Activated CD8-positive, alpha-beta T cell treated with anti-CD3 and anti-CD28 coated beads for 36 hours (primary cell): ENCODE data around the gene DCUN1D2. TPM values are rescaled to one million over a fixed set of nuclear protein-coding genes. Genes with fewer than 3 reads are reported as not detected.

ENCODE experiments used
- ATAC-seq: fragments of 200-7000 bp; cut with Tn5 transposase; one replicate; pipeline ENCODE4 v1.10.0; 2021; ENCODE audit warnings: mild to moderate bottlenecking, moderate library complexity
- CTCF ChIA-PET: fragments of 350-600 bp; sonication (Branson Sonifier 250); formaldehyde crosslinking; loops from one replicate; lab custom pipeline; 2021; ENCODE audit warnings: antibody characterized with exemption; lab: Charles Lee
- POLR2A ChIA-PET: fragments of 350-600 bp; sonication (Branson Sonifier 250); formaldehyde crosslinking; loops from one replicate; lab custom pipeline; 2021; ENCODE audit warnings: antibody characterized with exemption; lab: Charles Lee
- DNase-seq: peaks from one replicate; pipeline ENCODE4 v3.0.0-alpha.2; 2020
- H3K27ac Mint-ChIP-seq: one replicate; pipeline ENCODE4 v1.8.0; 2021; ENCODE audit warnings: mild to moderate bottlenecking, mixed read lengths
- H3K27me3 Mint-ChIP-seq: one replicate; pipeline ENCODE4 v1.8.0; 2021; ENCODE audit warnings: mixed read lengths
- H3K36me3 Mint-ChIP-seq: one replicate; pipeline ENCODE4 v1.8.0; 2021; ENCODE audit warnings: low read depth, mixed read lengths
- H3K4me1 Mint-ChIP-seq: one replicate; pipeline ENCODE4 v1.8.0; 2021; ENCODE audit warnings: low read depth, mixed read lengths
- H3K4me3 Mint-ChIP-seq: one replicate; pipeline ENCODE4 v1.8.0; 2021; ENCODE audit warnings: mild to moderate bottlenecking, moderate library complexity, mixed read lengths
- H3K9me3 Mint-ChIP-seq: one replicate; pipeline ENCODE4 v1.8.0; 2021; ENCODE audit warnings: mixed read lengths
- intact Hi-C: fragments of 100-400 bp; cut with micrococcal nuclease; formaldehyde crosslinking; loops from one replicate; pipeline ENCODE4 v1.10.0; 2022
- total RNA-seq, 2 experiments: library from RNA; stranded (reverse); gene quantifications; one replicate each; pipeline ENCODE4 v1.2.3, GENCODE V29; 2021
- TF ChIP-seq, protein P1 (sequence below): fragments of 200-600 bp; IDR thresholded peaks from one replicate; pipeline ENCODE4 v1.8.0; 2022; ENCODE audit warnings: antibody characterized with exemption, mild to moderate bottlenecking

Gene DCUN1D2
- total RNA-seq, 2 experiments from 2014 or later = 13.4 to 14.7 TPM

DNA sequence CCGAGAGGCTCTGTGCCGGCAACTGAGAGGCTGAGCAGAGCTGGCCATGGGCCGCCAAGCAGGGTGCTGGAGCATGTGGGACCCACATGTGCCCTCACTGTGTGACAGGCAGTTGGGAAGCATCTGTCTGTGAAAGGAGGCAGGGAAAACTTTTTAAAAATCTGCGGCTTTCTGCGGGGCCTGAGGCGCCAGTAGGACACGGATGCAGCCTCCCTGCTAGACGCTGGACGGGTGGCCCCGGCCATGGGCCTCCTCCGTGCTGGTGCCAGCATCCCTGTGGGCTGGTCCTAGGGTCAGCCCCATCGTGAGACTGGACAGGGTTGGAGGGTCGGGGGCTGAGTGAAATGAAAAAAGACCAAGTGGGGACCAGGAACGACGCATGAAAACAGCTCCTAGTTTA, 20.9 kb upstream of the DCUN1D2 start:
- intact Hi-C loops = no loop called here
- Mint-ChIP-seq H3K36me3 (peaks cover 8% of the 10 kb centered on the region), H3K4me1 (no peaks in the 10 kb centered on the region), H3K27me3 (no peaks in the 10 kb centered on the region), H3K9me3 (no peaks in the 10 kb centered on the region), H3K4me3 (no peak overlapping the region), H3K27ac (no peak overlapping the region)
- ChIA-PET CTCF (interaction anchor here (0.9 kb wide), 1 partner anchor 30 kb away, joined by 3 read pairs; no protein-coding TSS in a partner anchor), POLR2A (no interaction called here)
- DNase-seq (no peak), ATAC-seq (no peak)
- TF ChIP-seq, protein P1, sequence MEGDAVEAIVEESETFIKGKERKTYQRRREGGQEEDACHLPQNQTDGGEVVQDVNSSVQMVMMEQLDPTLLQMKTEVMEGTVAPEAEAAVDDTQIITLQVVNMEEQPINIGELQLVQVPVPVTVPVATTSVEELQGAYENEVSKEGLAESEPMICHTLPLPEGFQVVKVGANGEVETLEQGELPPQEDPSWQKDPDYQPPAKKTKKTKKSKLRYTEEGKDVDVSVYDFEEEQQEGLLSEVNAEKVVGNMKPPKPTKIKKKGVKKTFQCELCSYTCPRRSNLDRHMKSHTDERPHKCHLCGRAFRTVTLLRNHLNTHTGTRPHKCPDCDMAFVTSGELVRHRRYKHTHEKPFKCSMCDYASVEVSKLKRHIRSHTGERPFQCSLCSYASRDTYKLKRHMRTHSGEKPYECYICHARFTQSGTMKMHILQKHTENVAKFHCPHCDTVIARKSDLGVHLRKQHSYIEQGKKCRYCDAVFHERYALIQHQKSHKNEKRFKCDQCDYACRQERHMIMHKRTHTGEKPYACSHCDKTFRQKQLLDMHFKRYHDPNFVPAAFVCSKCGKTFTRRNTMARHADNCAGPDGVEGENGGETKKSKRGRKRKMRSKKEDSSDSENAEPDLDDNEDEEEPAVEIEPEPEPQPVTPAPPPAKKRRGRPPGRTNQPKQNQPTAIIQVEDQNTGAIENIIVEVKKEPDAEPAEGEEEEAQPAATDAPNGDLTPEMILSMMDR = no peak

DNA sequence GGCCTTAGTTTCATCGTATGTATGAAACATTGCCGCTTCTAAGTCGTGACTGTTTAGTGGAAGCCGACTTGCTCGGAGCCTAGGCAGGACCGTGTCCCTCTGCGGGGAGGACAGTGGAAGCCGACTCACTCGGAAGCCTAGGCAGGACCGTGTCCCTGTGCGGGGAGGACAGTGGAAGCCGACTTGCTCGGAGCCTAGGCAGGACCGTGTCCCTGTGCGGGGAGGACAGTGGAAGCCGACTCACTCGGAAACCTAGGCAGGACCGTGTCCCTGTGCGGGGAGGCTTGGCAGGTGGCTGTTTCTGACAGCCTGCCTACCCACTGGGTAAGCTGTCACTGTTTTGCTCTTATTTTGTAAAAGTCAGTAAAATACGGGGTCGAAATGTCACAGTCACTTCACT, 20.4 kb upstream of the DCUN1D2 start:
- ChIA-PET CTCF (interaction anchor here (0.9 kb wide), 1 partner anchor 30 kb away, joined by 3 read pairs; no protein-coding TSS in a partner anchor), POLR2A (no interaction called here)
- intact Hi-C loops = no loop called here
- Mint-ChIP-seq H3K27ac (no peak overlapping the region), H3K36me3 (peaks cover 5% of the 10 kb centered on the region), H3K4me1 (no peaks in the 10 kb centered on the region), H3K27me3 (no peaks in the 10 kb centered on the region), H3K4me3 (no peak overlapping the region), H3K9me3 (no peaks in the 10 kb centered on the region)
- ATAC-seq (no peak), DNase-seq (no peak)
- TF ChIP-seq, protein P1 = no peak

DNA sequence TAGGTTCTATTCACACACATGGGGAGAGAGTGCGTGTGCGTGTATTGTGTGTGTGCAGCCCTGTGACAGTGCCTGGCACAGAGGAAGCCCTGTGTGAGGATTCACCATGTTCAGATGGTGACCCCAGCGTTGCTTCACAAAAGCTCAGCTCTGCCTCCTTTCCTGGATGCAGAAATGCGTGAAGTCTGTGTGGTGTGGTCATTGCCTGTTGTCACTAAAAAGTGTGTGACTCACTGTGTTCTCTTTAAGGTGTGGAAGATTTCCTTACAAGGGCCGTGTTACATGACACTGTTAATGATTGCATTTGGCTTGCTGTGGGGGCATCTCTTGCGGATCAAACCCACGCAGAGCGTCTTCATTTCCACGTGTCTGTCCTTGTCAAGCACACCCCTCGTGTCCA, 19.5 kb upstream of the DCUN1D2 start:
- TF ChIP-seq, protein P1 = no peak
- Mint-ChIP-seq H3K9me3 (no peaks in the 10 kb centered on the region), H3K36me3 (peaks cover 5% of the 10 kb centered on the region), H3K4me1 (no peaks in the 10 kb centered on the region), H3K27me3 (no peaks in the 10 kb centered on the region), H3K27ac (no peak overlapping the region), H3K4me3 (no peak overlapping the region)
- DNase-seq (no peak), ATAC-seq (no peak)
- intact Hi-C loops = no loop called here
- ChIA-PET POLR2A (no interaction called here), CTCF (no interaction called here)

DNA sequence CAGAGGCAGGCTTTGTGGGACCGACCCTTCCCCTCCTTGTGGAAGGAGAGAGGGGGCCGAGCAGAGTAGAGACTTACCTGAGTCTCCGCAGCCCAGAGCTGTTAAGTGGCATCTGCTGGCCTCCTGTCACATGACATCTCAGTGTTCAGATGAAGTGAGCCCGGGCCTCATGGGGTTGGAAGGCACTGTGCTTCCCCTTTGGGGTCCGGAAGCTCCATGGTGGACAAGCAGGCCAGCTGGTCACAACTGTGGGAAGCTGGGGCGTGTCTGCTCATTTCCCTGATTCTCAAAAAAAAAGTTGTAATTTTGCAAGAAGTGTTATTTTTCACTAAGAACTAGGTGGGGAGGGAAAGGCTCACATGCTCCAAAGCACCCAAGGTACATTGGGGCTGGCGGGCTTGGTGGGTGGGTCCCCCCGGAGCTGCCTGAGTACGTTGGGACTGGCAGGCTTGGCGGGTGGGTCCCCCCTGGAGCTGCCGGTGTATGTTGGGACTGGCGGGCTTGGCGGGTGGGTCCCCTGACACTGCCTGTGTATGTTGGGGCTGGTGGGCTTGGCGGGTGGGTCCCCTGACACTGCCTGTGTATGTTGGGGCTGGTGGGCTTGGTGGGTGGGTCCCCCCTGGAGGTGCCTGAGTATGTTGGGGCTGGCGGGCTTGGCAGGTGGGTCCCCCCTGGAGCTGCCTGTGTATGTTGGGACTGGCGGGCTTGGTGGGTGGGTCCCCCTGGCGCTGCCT, 18.2 kb upstream of the DCUN1D2 start:
- CTCF ChIA-PET = no interaction called here
- ATAC-seq (no peak), DNase-seq (no peak)
- Mint-ChIP-seq H3K4me3 (no peak overlapping the region), H3K27me3 (no peaks in the 10 kb centered on the region), H3K27ac (no peak overlapping the region), H3K9me3 (no peaks in the 10 kb centered on the region), H3K36me3 (peaks cover 12% of the 10 kb centered on the region), H3K4me1 (no peaks in the 10 kb centered on the region)
- POLR2A ChIA-PET = no interaction called here
- TF ChIP-seq, protein P1 = no peak
- intact Hi-C loops = no loop called here

DNA sequence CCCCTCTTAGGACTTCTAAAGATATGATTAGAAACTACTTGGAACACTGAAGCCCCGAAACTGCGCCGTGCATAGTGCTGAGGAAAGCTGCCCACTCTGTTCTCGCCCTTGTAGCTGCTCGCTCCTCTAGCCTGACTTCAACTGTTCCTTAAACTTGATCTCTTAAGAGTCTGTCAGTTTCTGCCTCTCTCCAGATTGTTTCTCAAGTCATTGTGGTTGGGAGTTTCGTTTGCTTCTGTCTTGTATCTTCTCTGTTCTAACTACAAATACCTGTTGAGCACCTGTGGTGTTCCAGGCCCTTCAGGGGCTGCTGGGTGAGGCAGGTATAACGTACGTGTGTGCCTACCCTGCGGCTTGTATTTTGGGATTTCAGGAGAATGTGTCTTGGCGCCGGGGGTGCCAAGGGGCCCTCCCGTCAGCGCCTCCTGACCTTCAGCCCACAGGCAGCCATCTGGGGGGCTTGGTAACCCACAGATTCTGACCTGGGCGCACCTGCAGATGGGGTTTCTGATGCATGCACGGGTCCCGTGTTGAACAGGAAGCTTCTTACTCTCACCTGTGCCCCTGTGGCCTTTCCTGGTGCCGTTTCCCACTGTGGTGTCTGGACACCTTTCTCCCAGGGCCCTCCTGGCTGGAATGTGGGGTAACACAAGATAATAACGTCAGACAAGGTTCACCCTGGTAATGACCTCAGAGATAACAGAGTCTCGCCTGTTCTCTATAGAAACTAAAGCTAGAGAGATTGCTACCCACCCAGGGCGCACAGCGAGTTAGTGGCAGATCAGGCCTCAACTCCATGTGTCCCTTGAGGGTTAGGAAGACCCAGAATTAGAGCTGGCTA, 17.2 kb upstream of the DCUN1D2 start:
- H3K4me1 Mint-ChIP-seq = no peaks in the 10 kb centered on the region
- no peak overlapping the region for H3K27ac Mint-ChIP-seq
- TF ChIP-seq, protein P1 = no peak
- intact Hi-C loops = no loop called here
- no peak overlapping the region for H3K4me3 Mint-ChIP-seq
- DNase-seq (no peak), ATAC-seq (no peak)
- H3K9me3 Mint-ChIP-seq = no peaks in the 10 kb centered on the region
- POLR2A ChIA-PET = interaction anchor here (0.6 kb wide), 1 partner anchor 565 kb away, joined by 3 read pairs; no protein-coding TSS in a partner anchor
- CTCF ChIA-PET = no interaction called here
- peaks cover 12% of the 10 kb centered on the region for H3K36me3 Mint-ChIP-seq
- no peaks in the 10 kb centered on the region for H3K27me3 Mint-ChIP-seq
